Umbilical cord (tissue), 2 donors: ENCODE results near the gene IL1F10. TPM values are rescaled to one million over a fixed set of nuclear protein-coding genes. Genes with fewer than 3 reads are reported as not detected.
A peak's percentile ranks its signal among the peaks of the same experiment; 100 is the strongest.
"Not testable (repeated sequence)": the region's sequence is repeated elsewhere in the genome, so short reads cannot be mapped to it uniquely, and the experiment has no call there.

Experiments used
- DNase-seq: peaks from one replicate; pipeline ENCODE4 v3.0.0-alpha.2; 2015; ENCODE audit warnings: low spot score
- total RNA-seq: library from RNA; depleted of rRNA; stranded (reverse); fragments of >200 nt; gene quantifications from one replicate; pipeline ENCODE4 v1.2.3, GENCODE V29; 2014; ENCODE audit warnings: low replicate concordance; ENCODE audit not compliant: insufficient read depth

Gene IL1F10
- total RNA-seq, 1 donor from 2014 or later: 0.72 TPM

DNA sequence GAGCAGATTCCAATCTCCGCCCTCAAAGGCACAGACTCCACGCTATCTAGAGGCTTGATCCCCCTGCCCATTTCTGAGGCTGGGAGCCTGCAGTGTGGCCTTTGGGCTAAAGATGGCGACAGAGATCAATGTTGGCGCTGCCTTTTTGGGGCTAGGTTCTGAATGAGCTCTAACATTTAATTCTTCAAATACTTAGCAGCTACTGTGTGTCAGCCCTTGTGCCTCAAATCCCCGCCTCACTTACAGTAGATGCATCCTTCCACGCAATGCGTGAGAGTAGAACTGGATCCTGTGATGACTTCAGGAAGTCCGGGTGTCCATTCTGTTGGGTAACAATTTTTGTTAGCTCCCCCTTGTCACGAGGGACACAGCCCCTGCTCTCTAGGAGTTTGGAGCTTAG is 12.4 kb downstream of the IL1F10 start:
- peak; percentile 11 for DNase-seq

DNA sequence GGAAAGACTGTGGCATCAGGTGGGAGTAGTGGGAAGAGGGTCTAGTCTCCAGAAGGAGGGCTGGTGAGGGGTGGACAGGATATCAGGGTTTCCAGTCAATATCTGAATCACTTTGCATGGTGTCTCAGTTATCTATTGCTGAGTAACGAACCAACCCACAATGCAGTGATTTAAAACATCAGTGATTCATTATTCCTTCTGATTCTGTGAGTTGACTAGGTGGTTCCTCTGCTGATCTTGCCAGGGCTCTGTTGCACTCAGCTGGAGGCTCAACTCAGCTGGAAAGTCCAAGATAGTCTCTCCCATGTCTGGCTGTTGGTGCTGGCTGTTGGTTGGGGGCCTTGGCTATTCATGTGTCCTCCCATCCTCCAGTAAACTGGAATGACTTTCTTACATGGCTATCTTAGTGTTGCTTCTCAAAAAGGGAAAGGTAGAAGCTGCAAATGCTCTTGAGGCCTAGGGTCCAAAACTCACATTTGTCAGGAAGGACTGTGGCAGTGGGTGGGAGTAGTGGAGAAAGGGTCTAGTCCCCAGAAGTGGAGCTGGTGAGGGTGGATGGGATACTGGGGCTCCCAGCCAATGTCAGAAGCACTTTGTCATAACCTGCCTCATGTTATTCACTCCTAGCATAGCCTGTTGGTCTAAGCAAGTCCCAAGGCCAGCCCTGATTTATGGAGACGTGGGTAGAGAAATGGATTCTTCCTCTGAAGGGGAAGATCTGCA is 13.9 kb downstream of the IL1F10 start:
- DNase-seq: no peak

DNA sequence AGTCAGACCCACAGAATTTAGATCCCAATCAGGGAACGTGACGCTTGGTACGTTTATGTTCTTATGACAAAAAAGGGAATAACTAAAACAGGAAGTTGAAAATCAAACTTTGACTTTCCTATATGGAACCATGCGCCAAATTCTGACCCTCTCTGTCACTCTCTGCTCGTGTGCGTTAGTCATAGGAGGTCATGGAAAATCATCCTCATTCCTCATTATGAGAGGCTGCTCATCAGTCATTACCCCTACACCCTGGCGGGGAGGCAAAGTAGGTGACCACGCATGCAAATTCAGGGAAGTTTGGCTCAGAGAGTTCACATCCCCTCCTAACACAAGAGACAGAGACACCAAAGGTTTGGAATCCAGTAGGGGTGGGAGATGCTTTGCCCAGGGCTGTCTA is 15.5 kb downstream of the IL1F10 start:
- DNase-seq: no peak

DNA sequence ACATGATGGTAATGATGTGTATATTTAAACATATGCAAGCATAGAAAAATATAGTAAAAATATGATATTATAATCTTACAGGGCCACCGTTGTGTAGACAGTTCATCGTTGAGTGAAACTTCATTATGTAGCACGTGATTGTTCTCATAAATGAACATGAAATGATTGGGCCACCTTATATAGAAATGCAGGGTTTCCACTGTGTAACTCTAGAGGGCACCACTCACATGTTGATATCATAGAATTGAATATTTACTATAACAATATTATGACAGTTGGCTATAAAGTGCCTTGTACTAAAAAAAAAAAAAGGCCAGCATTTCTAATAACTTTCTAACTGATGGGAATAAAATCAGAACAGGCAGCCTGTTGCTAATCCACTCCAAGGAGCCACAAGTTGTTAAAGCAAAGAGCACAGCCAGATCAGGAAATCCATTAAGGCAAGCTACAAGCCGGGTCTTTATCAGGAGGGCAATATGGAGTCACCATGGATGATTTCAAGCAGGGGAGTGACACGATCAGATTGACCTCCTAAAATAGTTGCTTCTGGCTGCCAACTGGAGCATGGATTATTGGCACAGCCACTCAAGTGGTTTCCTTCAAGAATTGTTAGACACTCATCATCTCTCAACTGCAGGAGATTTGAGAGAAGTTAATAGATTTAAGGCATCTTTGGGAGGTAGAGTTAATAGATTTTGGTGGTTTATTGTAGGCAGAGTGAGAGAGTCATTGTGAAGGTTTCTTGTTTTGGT is 16.7 kb downstream of the IL1F10 start:
- no peak for DNase-seq

DNA sequence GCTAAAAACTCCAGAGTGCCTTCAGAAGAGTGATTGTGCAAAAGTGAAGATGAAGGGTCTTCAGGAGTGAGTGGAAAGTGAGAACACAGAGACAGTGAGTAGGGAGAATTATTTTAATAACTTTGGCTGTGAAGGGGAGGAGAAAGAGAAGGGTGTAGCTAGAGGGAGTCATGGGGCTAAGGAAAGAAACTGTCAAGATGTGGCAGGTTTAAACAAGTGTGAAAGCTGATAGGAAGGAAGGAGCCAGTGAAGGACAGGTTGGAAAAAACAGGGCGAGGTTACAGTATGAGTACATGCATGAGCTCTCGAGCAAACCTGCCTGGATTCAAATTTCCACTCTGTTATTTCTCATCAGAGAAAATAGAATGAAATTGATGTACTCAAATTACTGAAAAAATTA is 17.8 kb downstream of the IL1F10 start:
- no peak for DNase-seq

DNA sequence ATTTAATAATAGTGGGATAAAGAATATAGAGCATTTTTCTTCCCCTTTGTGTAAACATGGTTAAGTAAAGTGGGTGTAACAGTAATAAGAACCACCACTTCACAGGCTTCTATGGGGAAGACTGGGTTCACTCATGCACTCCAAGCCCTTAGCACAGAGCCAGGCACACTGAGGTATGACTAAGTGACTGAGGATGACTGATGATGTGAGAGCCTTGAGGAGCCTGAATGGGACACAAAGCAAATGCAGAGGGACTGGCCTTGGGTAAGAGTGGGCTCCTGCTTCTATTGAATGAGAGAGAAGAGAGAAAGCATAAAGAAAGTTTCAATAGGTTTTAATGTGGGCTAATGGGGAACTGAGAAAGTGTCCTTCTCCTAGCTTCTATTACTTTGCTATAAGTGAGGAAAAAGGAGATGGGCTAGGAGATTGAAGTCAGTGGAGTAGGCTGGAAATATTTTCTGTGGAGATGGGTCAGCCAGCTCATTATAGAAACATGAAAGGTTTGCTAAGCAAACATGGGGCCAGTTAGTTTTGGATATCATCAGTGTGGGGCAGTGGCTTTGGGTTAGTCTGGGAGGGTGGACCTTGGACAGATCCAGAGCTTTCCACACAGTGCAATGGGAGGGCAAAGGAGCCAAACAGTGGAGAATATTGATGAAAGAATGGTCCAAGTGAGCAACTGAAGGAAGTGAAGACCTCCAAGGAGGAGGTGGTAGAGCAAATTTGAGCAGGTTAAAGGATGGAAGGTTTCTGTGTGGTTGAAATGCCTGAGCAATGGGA is 20.6 kb downstream of the IL1F10 start:
- DNase-seq: no peak

DNA sequence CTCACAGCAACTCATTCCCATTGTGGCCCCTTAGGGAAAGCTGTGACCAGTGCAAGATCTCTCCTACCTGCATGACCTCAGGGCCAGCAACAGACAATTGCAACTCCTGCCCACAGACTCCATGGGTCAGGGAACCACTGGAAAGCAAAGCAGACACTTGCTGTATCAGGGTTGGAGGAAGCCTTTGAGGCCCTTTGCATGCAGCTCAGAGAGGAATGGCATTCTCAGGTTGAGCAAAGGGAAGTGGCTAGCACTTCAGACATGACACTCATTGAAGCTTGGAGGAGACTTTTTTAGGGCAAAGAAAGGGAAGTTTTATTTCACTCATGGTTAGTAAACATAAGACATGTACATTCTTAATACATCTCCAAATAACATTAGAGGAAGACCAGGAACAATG is 22.1 kb downstream of the IL1F10 start:
- DNase-seq: no peak

DNA sequence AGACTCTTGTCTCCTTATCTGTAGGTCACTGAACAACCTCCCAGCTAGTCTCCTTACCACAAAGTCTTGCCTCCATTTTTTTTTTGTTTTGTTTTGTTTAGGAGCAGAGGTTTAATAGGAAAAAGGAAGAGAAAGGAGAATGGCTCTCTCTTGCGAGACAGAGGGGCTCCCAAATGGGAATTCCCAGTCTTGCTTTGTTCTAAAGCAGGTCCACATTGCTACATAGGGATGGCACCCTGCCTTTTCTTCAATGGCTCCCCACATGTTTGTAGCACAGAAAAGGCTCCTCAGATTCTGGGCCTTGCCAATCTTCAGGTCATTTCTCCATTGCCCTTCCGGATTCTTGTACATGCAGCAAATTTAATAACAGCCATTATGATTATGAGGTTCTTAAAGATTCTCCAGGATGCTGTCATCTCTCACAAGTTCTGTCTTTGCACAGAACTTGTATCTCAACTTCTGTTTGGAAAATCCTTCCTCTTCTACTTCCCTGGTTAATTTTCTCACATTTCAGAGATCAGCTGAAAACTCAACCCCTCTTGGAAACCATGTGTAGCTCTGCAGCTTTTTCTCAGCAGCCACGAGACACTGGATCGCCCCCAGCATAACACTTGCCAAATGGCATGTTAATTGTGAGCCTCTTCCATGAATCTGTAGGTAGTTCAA is 23.6 kb downstream of the IL1F10 start:
- no peak for DNase-seq

DNA sequence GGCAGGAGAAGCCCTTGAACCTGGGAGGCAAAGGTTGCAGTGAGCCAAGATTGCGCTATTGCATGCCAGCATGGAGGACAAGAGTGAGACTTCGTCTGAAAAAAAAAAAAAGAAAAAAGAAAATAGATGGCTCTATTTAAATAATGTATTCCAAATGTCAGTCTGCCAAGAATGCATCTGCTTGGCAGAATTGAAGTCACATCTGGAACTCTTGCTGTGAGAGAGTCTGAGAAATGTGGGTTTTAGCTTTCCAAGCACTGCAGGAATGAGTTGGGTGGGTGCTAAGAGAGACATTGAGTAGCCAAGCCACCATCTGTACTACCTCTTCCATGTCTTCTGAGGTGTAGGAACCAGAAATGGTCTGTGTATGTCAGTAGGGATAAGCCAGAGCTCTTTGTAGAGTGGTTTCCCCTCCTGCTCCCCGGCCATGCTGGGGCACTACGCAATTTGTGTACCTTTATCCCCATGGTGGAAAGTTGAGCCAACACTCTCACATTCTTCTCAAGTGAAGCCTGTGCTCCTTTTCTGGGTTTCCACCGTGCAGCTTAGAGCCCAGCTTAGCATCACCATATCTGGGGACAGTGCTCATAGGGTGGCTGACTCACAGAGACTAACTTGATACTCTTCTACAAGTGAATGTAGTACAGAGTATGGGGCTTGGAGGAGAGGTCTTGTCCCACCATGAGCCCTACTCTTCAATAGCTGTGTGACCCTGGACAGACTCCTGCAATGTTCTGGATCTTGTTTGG is 25.3 kb downstream of the IL1F10 start:
- DNase-seq: no peak

DNA sequence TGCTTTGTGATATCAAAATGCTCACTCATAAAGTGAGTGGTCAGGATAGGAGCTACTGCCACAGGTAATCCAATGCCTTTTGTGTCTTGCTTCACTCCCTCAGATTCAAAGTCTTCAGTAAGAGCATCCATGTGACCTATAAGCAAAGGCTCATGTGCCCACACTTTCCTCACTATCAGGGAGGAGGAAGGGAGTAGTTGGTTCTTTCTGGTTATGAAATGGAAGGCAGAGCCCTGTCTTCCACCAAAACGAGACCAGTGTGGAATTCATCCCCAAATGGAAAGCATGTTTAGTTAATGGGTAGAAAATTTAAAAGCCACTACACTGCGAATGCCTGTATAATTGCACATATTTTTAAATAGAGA is 25.8 kb downstream of the IL1F10 start:
- DNase-seq: no peak

DNA sequence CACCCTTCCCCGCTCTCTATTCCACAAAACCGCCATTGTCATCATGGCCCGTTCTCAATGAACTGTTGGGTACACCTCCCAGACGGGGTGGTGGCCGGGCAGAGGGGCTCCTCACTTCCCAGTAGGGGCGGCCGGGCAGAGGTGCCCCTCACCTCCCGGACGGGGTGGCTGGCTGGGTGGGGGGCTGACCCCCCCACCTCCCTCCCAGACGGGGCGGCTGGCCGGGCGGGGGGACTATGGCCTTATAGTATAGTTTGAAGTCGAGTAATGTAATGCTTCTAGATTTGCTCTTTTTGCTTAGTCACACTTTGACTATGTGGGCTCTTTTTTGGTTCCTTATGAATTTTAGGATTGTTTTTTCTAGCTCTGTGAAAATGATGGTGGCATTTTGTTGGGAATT is 28.5 kb downstream of the IL1F10 start:
- not testable (repeated sequence) for DNase-seq

DNA sequence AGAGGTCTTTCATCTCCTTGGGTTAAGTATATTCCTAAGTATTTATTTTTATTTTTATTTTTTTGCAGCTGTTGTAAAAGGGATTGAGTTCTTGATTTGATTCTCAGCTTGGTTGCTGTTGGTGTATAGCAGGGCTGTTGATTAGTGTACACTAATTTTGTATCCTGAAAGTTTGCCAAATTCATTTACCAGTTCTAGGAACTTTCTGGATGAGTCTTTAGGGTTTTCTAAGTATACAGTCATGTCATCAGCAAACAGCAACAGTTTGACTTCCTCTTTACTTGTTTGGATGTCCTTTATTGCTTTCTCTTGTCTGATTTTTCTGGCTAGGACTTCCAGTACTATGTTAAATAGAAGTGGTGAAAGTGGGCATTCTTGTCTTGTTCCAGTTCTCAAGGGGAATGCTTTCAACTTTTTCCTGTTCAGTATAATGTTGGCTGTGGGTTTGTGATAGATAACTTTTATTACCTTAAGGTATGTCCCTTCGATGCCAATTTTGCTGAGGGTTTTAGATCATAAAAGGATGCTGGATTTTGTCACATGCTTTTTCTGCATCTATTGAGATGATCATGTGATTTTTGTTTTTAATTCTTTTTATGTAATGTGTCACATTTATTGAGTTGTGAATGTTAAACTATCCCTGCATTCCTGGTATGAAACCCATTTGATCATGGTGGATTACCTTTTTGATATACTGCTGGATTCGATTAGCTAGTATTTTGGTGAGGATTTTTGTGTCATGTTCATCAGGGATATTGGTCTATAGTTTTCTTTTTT is 29.3 kb downstream of the IL1F10 start:
- DNase-seq: not testable (repeated sequence)

DNA sequence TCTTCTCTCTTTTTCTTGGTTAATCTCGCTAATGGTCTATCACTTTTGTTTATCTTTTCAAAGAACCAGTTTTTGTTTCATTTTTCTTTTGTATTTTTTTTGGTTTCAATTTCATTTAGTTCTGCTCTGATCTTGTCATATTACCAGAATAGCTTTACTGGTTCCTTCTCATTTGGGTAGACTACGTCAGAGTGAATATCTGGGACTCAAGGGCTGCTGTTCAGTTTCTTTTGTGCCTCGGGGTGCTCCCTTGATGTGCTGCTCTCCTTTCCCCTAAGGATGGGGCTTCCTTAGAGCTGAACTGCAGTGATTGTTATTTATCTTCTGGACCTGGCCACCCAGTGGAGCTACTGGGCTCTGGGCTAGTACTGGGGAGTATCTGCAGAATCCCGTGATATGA is 30.3 kb downstream of the IL1F10 start:
- DNase-seq: no peak

DNA sequence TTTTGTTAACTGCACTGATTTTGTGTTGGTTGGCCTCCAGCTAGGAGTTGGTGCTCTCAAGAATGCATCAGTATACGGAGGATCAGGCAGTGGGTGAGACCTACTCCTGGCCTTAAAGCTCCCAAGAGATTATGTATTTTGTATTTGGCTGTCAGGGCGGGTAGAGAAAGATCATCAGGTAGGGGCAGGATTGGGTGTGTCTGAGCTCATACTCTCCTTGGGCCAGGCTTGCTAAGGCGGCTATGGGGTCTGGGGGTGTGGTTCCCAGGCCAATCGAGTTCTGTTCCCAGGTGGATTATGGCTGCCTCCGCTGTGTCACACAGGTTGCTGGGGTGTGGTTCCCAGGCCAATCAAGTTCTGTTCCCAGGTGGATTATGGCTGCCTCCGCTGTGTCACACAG is 30.8 kb downstream of the IL1F10 start:
- no peak for DNase-seq

DNA sequence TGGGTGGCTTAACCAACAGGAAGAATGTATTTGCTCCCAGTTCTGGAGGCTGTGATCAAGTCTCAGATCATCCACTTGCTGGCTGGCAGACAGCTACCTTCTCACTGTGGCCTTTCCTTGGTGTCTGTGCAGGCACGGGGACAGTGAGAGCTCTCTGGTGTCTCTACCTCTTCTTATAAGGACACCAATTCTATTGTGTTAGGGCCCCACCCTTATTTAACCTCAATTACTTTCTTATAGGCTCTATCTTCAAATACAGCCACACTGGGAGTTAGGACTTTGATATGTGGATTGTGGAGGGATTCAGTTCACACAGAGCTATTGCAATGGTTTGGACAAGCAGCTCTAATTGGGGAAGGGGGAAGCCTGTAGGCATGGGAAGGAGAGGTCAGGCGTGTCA is 34.4 kb downstream of the IL1F10 start:
- DNase-seq: no peak

DNA sequence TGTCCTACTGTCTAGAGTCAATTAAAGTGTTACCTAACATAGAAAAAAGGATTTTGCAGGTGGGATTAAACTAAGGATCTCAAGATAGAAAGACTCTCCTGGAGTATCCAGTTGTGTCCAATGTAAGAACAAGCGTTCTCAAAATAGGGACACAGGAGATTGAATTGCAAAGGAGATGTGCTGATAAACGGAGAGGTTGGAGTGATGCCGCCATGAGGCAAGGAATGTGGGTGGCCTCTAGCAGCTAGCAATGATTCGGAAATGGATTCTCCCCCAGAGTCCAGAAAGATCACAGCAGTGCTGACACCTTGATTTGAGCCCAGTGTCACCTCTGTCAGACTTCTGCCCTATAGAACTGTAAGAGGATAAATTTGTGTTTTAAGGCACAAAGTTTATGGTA is 35.5 kb downstream of the IL1F10 start:
- no peak for DNase-seq

DNA sequence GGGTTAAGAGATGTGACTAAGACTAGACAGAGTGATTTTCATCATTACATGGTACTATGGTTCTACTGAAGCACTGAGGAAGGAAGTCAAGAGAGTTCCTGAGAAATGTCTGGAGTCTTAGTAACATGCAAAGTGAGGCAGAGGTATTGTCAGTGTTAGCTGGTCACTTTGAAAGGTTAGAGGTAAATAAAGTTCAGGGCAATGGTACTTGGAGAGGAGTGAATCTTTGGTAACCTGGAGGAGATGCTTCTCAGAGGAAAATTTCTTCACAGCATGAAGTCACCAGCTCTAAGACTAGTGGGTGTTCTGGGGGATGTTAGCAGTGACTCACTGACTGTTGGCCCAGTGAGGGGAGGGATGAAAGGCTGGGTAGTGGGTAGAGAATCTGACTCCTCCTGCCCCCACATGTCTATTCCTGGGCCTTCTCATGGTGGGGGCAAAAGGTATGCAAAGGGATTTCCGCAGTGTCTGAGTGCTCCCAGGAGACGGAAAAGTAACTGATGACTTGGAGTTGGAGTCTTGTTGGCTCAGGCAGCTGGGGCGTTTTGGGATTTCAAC is 36.4 kb downstream of the IL1F10 start:
- DNase-seq: no peak

DNA sequence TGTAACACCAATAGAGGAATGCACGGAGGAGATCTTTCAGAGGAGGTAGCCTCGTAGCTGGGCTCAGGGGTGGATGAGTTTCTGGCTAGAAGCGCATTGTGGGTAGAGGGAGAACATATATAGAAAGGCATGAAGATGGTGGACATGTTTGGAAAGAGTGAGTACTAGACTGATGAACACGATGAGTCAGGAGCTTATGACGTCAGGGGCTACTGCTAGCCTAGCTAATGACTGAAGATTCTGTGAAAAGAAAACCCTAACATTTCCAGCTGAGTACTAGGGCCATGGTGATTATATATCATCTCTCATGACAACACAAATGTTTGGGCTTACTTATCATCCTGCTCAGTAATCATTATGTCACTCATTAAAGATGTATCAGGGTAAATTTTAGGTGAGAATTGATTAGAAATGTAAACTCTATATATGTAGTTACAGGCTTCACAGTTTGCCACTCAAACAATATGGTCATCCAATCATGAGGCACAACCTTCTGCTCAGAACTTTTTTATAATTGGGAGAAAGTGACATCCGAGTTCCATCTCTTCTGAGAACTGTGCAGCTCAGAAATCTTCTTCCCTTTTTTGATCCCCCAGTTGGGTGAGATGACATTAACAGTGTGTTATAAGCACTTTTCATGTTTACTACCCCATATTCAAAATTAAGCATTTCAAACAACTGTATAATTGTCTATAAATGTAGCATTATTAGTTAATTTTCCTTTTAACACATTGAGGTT is 37.4 kb downstream of the IL1F10 start:
- DNase-seq: no peak

DNA sequence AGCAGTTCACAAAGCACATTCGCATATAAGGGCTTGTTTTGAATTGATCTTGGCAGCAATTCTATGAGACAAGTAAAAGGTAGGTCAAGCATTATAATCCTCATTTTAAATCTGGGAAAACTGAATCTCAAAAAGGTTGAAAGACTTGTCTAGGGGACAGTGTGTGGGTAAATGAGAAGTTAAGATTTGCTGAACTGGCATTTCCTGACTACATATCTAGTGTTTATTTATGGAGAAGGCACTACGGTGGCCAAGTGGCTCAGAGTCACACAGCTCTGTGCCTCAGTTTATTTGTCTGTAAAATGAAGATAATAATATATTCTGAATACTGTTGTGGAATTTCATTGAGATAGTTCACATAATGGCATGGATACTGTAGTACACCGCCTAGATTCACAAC is 43.4 kb downstream of the IL1F10 start:
- DNase-seq: no peak
